Transverse colon (tissue), 4 donors: ENCODE data around the gene RNGTT. TPM values are rescaled to one million over a fixed set of nuclear protein-coding genes. Genes with fewer than 3 reads are reported as not detected.

Experiments
- DNase-seq: peaks from one replicate; pipeline ENCODE4 v3.0.0-alpha.2; 2019
- H3K27ac ChIP-seq, 4 donors: fragments of 200-600 bp; sonication (generic); 2 replicates each; pipeline ENCODE4 v1.5.1; 2016 to 2018; ENCODE audit warnings: inconsistent platforms in 4 of 4
- H3K27me3 ChIP-seq: fragments of 200-600 bp; sonication (generic); 2 replicates; pipeline ENCODE4 v1.5.1; 2017; ENCODE audit warnings: inconsistent platforms
- H3K36me3 ChIP-seq, 4 donors: fragments of 200-600 bp; sonication (generic); 2 replicates each; pipeline ENCODE4 v1.5.1; 2017 to 2019; ENCODE audit warnings: inconsistent platforms in 4 of 4
- H3K4me1 ChIP-seq, 4 donors: fragments of 200-600 bp; sonication (generic); 2 replicates each; pipeline ENCODE4 v1.5.1; 2017 to 2020; ENCODE audit warnings: inconsistent platforms in 4 of 4
- H3K4me3 ChIP-seq, 4 donors: fragments of 200-600 bp; sonication (generic); 1 replicate in 1 of 4; 2 replicates in 3 of 4; pipeline versions ENCODE4 v1.5.1 to v1.6.1; 2017 to 2019; ENCODE audit warnings: inconsistent platforms in 4 of 4
- H3K9me3 ChIP-seq, 2 donors: fragments of 200-600 bp; sonication (generic); 2 replicates each; pipeline ENCODE4 v1.5.1; 2017 to 2019; ENCODE audit warnings: inconsistent platforms in 2 of 2
- EP300 ChIP-seq: sonication (generic); formaldehyde crosslinking; IDR thresholded peaks from one replicate; pipeline ENCODE4 v1.6.1; 2017; ENCODE audit warnings: antibody characterized with exemption, low read depth
- POLR2A ChIP-seq: fragments of 450-650 bp; IDR thresholded peaks from one replicate; pipeline ENCODE4 v1.6.1; 2016; ENCODE audit warnings: antibody characterized with exemption, mild to moderate bottlenecking, moderate library complexity
- POLR2AphosphoS5 ChIP-seq, 3 donors: sonication (generic); formaldehyde crosslinking; IDR thresholded peaks; one replicate each; pipeline ENCODE4 v1.6.1; 2016; ENCODE audit warnings: antibody characterized with exemption in 3 of 3
- WGBS, 2 donors: methylation state at CpG; one replicate each; pipeline ENCODE4 v1.1.5; 2018; ENCODE audit warnings: low coverage in 1 of 2; 5-methylcytosine and 5-hydroxymethylcytosine counted together
- in situ Hi-C, 4 donors: fragments of 200-750 bp; cut with MboI; loops; one replicate each; pipeline versions ENCODE4 v1.15.0 to v1.15.1; 2017; ENCODE audit warnings: low sequenced_read_pairs in 3 of 4, low pct_ligation_motif_present in 1 of 4, low pct_unique_long_range_greater_than_20kb in 1 of 4
- intact Hi-C: fragments of 100-400 bp; cut with DNase I; formaldehyde crosslinking; loops from one replicate; pipeline ENCODE4 v1.15.1; 2023; ENCODE audit warnings: low total_unique reads
- total RNA-seq, 4 donors: library from RNA; depleted of rRNA; stranded (reverse); fragments of >200 nt; gene quantifications; one replicate each; pipeline ENCODE4 v1.1.0, GENCODE V29; 2016
- TF ChIP-seq, protein P1 (sequence below), 5 experiments: fragments of 200-600 bp in 3 of 5; fragments of 450-650 bp in 2 of 5; sonication (generic) in 3 of 5; IDR thresholded peaks; 1 replicate in 2 of 5; 2 replicates in 3 of 5; pipeline ENCODE4 v1.5.1; 2016 to 2017; ENCODE audit warnings: antibody characterized with exemption in 5 of 5, inconsistent platforms in 3 of 5, mild to moderate bottlenecking in 2 of 5, moderate library complexity in 1 of 5

The RNGTT gene
- total RNA-seq, 4 donors from 2014 or later = 5.4 to 20.9 (median 15.2) TPM

DNA sequence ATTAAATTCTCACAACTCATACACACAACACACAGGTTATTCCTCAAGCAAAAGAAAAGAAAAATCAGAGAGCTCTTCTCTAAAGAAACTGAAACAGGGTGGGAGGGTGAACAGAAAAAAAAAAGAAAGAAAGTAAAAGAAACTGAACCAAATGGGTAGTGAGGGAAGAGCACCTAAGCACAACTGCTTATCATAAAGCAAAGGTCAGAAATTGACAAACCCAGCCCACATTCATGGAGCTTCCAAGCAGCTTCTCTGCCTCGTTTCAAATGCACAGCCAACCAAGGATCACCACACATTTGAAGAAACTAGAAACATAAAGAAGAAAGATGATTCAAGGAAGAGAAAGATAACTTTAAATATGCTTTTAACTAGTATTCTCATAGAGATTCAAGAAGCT is 90.5 kb downstream of the RNGTT start:
- Histone ChIP-seq H3K27me3 (no peaks in the 10 kb centered on the region), H3K36me3 (no peaks in the 10 kb centered on the region), H3K4me3 (no peak overlapping the region), H3K4me1 (peaks cover 0 to 37% (median 9%) of the 10 kb centered on the region in 4 donors), H3K27ac (no peak overlapping the region), H3K9me3 (no peaks in the 10 kb centered on the region)
- intact Hi-C loops (no loop called here), in situ Hi-C loops (loop anchor here in 1 of 4 donors (25.0 kb wide), 1 partner anchor 936 kb away; no protein-coding TSS in a partner anchor)
- TF ChIP-seq POLR2AphosphoS5 (IDR thresholded peaks at IDR 0.05) (no peak), EP300 (no peak), POLR2A (no peak)
- TF ChIP-seq, protein P1, sequence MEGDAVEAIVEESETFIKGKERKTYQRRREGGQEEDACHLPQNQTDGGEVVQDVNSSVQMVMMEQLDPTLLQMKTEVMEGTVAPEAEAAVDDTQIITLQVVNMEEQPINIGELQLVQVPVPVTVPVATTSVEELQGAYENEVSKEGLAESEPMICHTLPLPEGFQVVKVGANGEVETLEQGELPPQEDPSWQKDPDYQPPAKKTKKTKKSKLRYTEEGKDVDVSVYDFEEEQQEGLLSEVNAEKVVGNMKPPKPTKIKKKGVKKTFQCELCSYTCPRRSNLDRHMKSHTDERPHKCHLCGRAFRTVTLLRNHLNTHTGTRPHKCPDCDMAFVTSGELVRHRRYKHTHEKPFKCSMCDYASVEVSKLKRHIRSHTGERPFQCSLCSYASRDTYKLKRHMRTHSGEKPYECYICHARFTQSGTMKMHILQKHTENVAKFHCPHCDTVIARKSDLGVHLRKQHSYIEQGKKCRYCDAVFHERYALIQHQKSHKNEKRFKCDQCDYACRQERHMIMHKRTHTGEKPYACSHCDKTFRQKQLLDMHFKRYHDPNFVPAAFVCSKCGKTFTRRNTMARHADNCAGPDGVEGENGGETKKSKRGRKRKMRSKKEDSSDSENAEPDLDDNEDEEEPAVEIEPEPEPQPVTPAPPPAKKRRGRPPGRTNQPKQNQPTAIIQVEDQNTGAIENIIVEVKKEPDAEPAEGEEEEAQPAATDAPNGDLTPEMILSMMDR (IDR thresholded peaks at IDR 0.05) = no peak
- no peak for DNase-seq
- WGBS, 2 donors = 22 to 45% methylated on average over 1 of the region's 1 CpG

DNA sequence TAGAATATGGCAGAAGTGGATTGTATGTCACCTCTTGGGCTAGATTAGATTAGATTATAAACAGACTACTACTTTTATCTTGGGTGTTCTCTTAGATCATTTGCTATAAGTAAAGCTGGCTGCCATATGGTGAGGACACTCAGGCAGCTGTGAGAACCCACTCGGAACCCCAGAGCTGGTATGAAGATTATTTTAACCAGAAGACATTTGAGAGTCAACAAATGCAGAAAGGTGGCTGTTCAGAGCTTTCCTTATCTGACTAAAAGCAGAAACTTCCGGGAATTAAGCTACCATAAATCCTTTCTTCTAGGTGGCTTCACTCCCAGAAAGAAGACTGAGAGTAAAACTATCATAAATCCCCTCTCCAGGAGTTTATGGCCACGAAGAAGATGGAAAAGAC is 91.9 kb downstream of the RNGTT start:
- Histone ChIP-seq H3K36me3 (no peaks in the 10 kb centered on the region), H3K27ac (no peak overlapping the region), H3K27me3 (no peaks in the 10 kb centered on the region), H3K4me3 (no peak overlapping the region), H3K9me3 (no peaks in the 10 kb centered on the region), H3K4me1 (peaks cover 0 to 40% (median 9%) of the 10 kb centered on the region in 4 donors)
- intact Hi-C loops (no loop called here), in situ Hi-C loops (loop anchor here in 1 of 4 donors (25.0 kb wide), 1 partner anchor 934 kb away; no protein-coding TSS in a partner anchor)
- WGBS, 2 donors = 37 to 42% methylated on average over 3 of the region's 3 CpGs
- no peak for DNase-seq
- TF ChIP-seq POLR2A (no peak), POLR2AphosphoS5 (IDR thresholded peaks at IDR 0.05) (no peak), EP300 (no peak)
- TF ChIP-seq, protein P1 (IDR thresholded peaks at IDR 0.05) = no peak

DNA sequence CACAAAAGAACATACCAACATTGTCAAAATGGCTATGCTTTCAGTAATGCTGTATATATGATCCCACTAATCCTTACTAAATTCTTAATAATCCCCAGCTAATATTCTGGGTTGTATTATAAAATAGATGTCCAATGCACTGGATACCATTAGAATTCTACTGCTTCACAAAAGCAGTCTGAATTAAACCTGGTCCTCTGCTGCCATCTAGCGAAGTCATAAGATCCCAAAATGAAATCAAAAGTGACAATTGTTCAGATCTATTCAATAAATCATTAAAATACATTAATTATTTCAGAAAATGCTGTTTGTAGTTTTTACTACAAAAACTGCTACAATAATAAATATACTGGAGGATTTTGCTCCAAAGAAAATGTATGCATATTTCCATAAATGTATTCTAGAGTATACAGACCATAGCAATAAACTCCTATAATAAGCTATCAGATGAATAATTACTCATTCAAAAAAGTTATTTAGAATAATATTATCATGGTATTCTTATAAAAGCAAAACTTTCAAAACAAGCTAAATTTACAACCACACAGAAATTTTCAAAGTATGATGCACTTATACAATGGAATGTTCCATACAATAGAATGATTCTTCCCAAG is 92.6 kb downstream of the RNGTT start:
- Histone ChIP-seq H3K9me3 (no peaks in the 10 kb centered on the region), H3K27me3 (no peaks in the 10 kb centered on the region), H3K4me1 (peaks cover 0 to 40% (median 9%) of the 10 kb centered on the region in 4 donors), H3K36me3 (no peaks in the 10 kb centered on the region), H3K4me3 (no peak overlapping the region), H3K27ac (no peak overlapping the region)
- no peak for TF ChIP-seq POLR2A
- TF ChIP-seq, protein P1 (IDR thresholded peaks at IDR 0.05) = peak; percentile 53 to 63 (median 60)
- intact Hi-C loops (no loop called here), in situ Hi-C loops (loop anchor here in 1 of 4 donors (25.0 kb wide), 1 partner anchor 934 kb away; no protein-coding TSS in a partner anchor)
- DNase-seq = peak; percentile 15
- 0% methylated on average over 1 of the region's 1 CpG for WGBS, 2 donors

DNA sequence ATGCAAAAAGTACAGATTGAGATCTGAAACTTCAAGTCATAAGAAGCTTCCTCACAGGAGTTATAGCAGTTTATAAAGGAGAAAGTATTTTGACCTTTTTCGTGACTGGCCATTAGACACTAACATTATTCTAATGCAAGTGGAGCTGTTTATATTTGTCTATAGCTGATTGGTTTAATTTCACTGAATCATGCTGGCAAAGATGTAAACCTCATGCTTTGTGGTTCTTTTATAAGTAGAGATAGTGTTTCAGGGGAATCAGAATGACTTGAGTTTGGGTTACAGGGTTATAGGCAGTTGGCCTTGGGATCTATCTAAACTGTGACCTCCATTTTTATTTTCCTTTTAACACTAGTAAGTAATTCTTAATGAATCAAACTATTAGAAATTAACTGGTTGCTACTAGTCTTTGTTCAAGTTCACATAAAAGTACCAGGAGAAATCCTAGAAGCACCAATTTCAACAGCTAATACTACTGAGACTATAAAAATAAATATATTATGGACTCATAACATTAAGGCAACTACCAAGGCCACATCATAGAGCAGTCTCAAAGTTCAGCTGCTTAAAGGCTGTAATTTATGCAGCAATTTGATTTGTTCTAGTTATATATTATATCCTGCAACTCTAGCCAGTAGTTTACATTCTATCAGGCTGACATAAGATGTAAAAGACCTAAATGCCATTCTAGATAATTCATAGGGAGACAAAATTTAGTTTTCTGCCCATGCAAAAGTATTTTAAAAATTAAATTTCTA is 94.0 kb downstream of the RNGTT start:
- intact Hi-C loops = no loop called here
- WGBS, 2 donors = 75 to 86% methylated on average over 1 of the region's 1 CpG
- DNase-seq = no peak

More for the DNA sequence above, 94.0 kb downstream of the RNGTT start:
- Histone ChIP-seq H3K4me3 (no peak overlapping the region), H3K27me3 (no peaks in the 10 kb centered on the region), H3K36me3 (no peaks in the 10 kb centered on the region), H3K9me3 (no peaks in the 10 kb centered on the region), H3K27ac (no peak overlapping the region), H3K4me1 (peaks cover 0 to 40% (median 9%) of the 10 kb centered on the region in 4 donors)
- in situ Hi-C loops = loop anchor here in 2 of 4 donors (10.0 to 25.0 kb wide), 2 partner anchors 932 to 935 kb away; no protein-coding TSS in a partner anchor
- TF ChIP-seq EP300 (no peak), POLR2AphosphoS5 (IDR thresholded peaks at IDR 0.05) (no peak), POLR2A (no peak)
- TF ChIP-seq, protein P1 (IDR thresholded peaks at IDR 0.05) = no peak
